ENCODE data around the gene MTA1. TPM values are rescaled to one million over a fixed set of nuclear protein-coding genes. Genes with fewer than 3 reads are reported as not detected.

Gene MTA1
- total and polyA plus RNA-seq, 2 donors (not counting 1 experiment from before 2014, with no cell fraction given) = 137 to 147 TPM

DNA sequence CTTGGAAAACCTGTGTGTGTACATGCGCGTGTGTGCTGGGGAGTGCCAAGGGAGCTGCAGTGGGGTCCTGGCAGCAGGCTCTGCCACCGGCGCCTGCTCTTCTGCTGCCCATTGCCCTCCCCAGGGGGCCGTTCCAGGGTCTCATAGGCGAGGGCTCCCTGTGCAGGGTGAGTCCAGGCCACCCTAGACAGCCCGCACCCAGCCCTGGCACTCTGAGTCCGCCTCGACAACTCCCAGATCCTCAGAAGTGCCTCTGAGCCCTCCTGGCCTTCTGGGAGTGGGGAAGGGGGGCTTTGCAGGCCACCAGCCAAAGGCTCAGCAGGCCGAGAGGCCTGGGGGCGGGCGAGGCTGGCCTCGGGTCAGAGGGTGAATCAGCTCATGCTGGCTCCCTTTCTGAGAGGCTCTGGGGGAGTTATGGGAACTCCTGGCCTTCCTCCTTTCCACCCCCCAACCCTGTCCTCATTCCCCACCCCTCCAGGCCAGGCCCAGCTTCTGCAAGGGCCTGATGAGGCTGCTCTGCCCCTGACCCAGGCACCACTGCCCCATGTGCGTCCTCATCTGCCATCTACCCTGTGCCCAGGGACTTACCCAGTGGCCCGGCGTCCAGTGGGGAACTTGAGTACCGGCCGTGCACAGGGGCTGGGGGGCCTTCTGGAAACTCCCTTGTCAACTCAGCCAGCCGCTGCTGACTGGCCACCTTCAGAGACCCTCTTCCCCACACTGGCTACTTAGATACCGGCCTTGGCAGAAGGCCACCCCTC, 69.3 kb downstream of the MTA1 start:
- peak overlapping the region in 4 of 5 experiments; percentile 59 to 88 (median 70) for H3K4me3 ChIP-seq (ENCODE audit: control extremely low read depth in 1 of 5, extremely low read depth in 1 of 5, insufficient read depth in 1 of 5, low read depth in 2 of 5, low read length in 4 of 5)
- CTCF ChIA-PET = interaction anchor here (0.8 to 4.5 kb wide), 24 partner anchors 10 to 398 kb away, joined by 3 to 121 read pairs (median 7); partner anchors contain the start of genes BRF1 and TEX22
- WGBS (ENCODE audit: insufficient coverage) = 87% methylated on average over 16 of the region's 20 CpGs
- Mint-ChIP-seq H3K9me3 (ENCODE audit: insufficient read depth) (no peaks in the 10 kb centered on the region), H3K4me1 (peaks cover 47% of the 10 kb centered on the region), H3K27me3 (no peaks in the 10 kb centered on the region), H3K4me3 (peak overlapping the region; percentile 90), H3K27ac (peak overlapping the region; percentile 97)
- no peaks in the 10 kb centered on the region for H3K27me3 ChIP-seq (replicated peaks in 1 of 4; ENCODE audit: control extremely low read depth in 1 of 4, control insufficient read depth in 3 of 4, insufficient read depth in 4 of 4, low read length in 3 of 4)
- POLR2A ChIA-PET = interaction anchor here (0.7 to 2.2 kb wide), 8 partner anchors 8 to 1136 kb away, joined by 3 to 39 read pairs (median 5); partner anchors contain the start of gene BTBD6
- no peak for TF ChIP-seq EZH2 (IDR thresholded peaks at IDR 0.05; ENCODE audit: borderline replicate concordance, insufficient read depth, low read depth, low read length, poor library complexity, severe bottlenecking)
- TF ChIP-seq, protein P1, sequence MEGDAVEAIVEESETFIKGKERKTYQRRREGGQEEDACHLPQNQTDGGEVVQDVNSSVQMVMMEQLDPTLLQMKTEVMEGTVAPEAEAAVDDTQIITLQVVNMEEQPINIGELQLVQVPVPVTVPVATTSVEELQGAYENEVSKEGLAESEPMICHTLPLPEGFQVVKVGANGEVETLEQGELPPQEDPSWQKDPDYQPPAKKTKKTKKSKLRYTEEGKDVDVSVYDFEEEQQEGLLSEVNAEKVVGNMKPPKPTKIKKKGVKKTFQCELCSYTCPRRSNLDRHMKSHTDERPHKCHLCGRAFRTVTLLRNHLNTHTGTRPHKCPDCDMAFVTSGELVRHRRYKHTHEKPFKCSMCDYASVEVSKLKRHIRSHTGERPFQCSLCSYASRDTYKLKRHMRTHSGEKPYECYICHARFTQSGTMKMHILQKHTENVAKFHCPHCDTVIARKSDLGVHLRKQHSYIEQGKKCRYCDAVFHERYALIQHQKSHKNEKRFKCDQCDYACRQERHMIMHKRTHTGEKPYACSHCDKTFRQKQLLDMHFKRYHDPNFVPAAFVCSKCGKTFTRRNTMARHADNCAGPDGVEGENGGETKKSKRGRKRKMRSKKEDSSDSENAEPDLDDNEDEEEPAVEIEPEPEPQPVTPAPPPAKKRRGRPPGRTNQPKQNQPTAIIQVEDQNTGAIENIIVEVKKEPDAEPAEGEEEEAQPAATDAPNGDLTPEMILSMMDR (IDR thresholded peaks at IDR 0.05) = no peak
- intact Hi-C loops (cut with micrococcal nuclease) = loop anchor here (10.0 kb wide), 1 partner anchor 424 kb away; the partner anchor contains the start of gene GPR132
- ATAC-seq (ENCODE audit: low read depth) (no peak), DNase-seq (no peak)
- H3K4me2 ChIP-seq (replicated peaks; ENCODE audit: low read depth, low read length, poor library complexity, severe bottlenecking) = peak overlapping the region; percentile 100
- peak overlapping the region; percentile 95 to 96 for H3K27ac ChIP-seq (ENCODE audit: low read length in 2 of 2)
- peaks cover 0 to 9% of the 10 kb centered on the region in 2 experiments for H3K36me3 ChIP-seq (replicated peaks in 1 of 2; ENCODE audit: control extremely low read depth in 1 of 2, control insufficient read depth in 1 of 2, extremely low read depth in 1 of 2, insufficient read depth in 2 of 2, low read length in 1 of 2)
- H3K4me1 ChIP-seq (ENCODE audit: control insufficient read depth in 2 of 2, insufficient read depth in 2 of 2, low read length in 2 of 2) = peaks cover 38 to 64% of the 10 kb centered on the region in 2 donors
- peak overlapping the region; percentile 72 for H3K9ac ChIP-seq (ENCODE audit: low read length)
- H3K79me2 ChIP-seq (ENCODE audit: control insufficient read depth, insufficient read depth, low read length) = peaks cover 9% of the 10 kb centered on the region
- no peaks in the 10 kb centered on the region for H3K9me3 ChIP-seq (ENCODE audit: control extremely low read depth in 1 of 3, control insufficient read depth in 2 of 3, insufficient read depth in 1 of 3, low read length in 2 of 3)
- H2AFZ ChIP-seq (ENCODE audit: insufficient read depth, low read depth, low read length, poor library complexity, severe bottlenecking) = no peak overlapping the region
- peaks cover 26% of the 10 kb centered on the region for H4K20me1 ChIP-seq (ENCODE audit: control insufficient read depth, insufficient read depth, low read length, poor library complexity, severe bottlenecking)
